Activated T-helper 1 cell treated with Interleukin-2 at 50 U/mL for 16 hours (primary cell): Measurements from ENCODE around the gene ITGA7.
A peak's percentile ranks its signal among the peaks of the same experiment; 100 is the strongest.

Experiments
- DNase-seq: peaks from one replicate; pipeline ENCODE4 v3.0.0-alpha.2; 2020; ENCODE audit warnings: low read depth

ITGA7 gene

GRCh38 chr12:55718624-55719275 lies 11.0 kb upstream of the ITGA7 start:
- DNase-seq = no peak

GRCh38 chr12:55718015-55718414 lies 10.3 kb upstream of the ITGA7 start:
- DNase-seq = no peak

- DNase-seq = no peak
These were observed 9.6 kb upstream of the ITGA7 start for GRCh38 chr12:55717011-55718007.

GRCh38 chr12:55716582-55716957 lies 8.9 kb upstream of the ITGA7 start:
- DNase-seq = no peak

GRCh38 chr12:55715833-55716581 lies 8.3 kb upstream of the ITGA7 start, which contains the start of gene BLOC1S1:
TSS of gene BLOC1S1 (plus strand) at chr12:55716046. CDS start at chr12:55716052, 6 bp downstream.
- peak; percentile 86 for DNase-seq

GRCh38 chr12:55715169-55715764 lies 7.6 kb upstream of the ITGA7 start:
- DNase-seq = no peak

- no peak for DNase-seq
These were observed 6.0 kb upstream of the ITGA7 start for GRCh38 chr12:55713721-55714120.

GRCh38 chr12:55712700-55713415 lies 5.2 kb upstream of the ITGA7 start:
- DNase-seq = no peak

GRCh38 chr12:55711786-55712553 lies 4.3 kb upstream of the ITGA7 start:
- DNase-seq = no peak

- DNase-seq = no peak
These were observed 1.1 kb upstream of the ITGA7 start for GRCh38 chr12:55708695-55709233.

- no peak for DNase-seq
These were observed 459 bp downstream of the ITGA7 start for GRCh38 chr12:55707219-55707671.

GRCh38 chr12:55706568-55707218 lies 1.0 kb downstream of the ITGA7 start:
- no peak for DNase-seq

GRCh38 chr12:55705782-55706402 lies 1.8 kb downstream of the ITGA7 start:
- no peak for DNase-seq

- no peak for DNase-seq
These were observed 2.6 kb downstream of the ITGA7 start for GRCh38 chr12:55704824-55705718.

- DNase-seq = no peak
These were observed 3.6 kb downstream of the ITGA7 start for GRCh38 chr12:55703901-55704761.

- DNase-seq = no peak
These were observed 4.4 kb downstream of the ITGA7 start for GRCh38 chr12:55703288-55703687.

GRCh38 chr12:55702861-55703260 lies 4.8 kb downstream of the ITGA7 start:
- DNase-seq = no peak
